Daoy (cell line): ENCODE data around the gene PXDN. TPM values are rescaled to one million over a fixed set of nuclear protein-coding genes. Genes with fewer than 3 reads are reported as not detected.

ENCODE experiments used
- DNase-seq: peaks from one replicate; pipeline ENCODE4 v3.0.0-alpha.2; 2015; ENCODE audit warnings: low read depth
- total RNA-seq: library from RNA; depleted of rRNA; stranded (reverse); fragments of >200 nt; shearing (Covaris generic); gene quantifications from 2 replicates; pipeline ENCODE4 v1.2.3, GENCODE V29; 2014

Gene PXDN
- total RNA-seq, 1 experiment from 2014 or later, result 173 TPM

DNA sequence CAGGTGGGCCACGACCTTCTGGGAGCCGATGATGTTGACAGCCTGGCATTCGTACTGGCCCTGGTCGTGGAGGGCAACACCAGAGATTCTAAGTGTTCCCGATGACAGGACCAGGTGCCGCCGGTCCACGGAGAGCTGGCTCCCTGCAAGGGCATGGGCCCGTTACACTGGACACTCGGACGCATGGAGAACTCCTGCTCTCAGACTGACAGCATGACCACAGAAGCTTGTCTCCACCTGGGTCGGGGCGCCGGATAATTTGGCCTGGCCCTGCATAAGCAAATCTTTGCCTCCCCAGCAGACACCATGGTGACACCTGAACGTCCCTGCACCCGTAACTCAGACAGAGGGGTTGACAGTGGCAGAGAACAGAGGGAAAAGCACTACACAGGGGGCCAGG is 80.7 kb downstream of the PXDN start:
- no peak for DNase-seq

DNA sequence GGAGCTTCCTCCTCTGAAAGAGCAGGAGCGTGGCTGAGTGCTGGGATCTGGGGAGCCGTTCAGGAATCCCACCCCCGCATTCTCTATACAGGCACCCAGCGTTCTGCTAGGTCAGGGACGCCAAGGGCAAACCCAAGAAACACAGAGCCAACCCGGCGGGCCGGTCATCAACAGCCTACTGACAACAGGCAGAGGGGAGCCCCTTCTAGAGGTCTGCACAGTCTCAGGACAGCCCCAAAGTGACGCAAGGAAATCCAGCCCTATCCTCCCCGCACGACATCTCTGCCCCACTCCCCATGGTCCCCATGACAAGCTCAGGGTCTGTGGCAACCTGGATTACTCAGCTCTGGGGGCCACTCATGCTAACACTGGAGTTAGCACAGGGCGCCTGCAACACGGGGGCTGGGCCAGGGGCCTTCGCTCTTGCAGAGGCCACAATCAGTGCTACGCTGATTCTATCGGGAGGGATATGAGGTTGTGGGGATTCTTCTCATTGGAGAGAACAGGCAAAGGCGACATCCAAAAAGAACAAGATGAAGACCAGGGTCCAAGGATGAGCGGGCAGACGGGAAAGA is 81.6 kb downstream of the PXDN start:
- no peak for DNase-seq

DNA sequence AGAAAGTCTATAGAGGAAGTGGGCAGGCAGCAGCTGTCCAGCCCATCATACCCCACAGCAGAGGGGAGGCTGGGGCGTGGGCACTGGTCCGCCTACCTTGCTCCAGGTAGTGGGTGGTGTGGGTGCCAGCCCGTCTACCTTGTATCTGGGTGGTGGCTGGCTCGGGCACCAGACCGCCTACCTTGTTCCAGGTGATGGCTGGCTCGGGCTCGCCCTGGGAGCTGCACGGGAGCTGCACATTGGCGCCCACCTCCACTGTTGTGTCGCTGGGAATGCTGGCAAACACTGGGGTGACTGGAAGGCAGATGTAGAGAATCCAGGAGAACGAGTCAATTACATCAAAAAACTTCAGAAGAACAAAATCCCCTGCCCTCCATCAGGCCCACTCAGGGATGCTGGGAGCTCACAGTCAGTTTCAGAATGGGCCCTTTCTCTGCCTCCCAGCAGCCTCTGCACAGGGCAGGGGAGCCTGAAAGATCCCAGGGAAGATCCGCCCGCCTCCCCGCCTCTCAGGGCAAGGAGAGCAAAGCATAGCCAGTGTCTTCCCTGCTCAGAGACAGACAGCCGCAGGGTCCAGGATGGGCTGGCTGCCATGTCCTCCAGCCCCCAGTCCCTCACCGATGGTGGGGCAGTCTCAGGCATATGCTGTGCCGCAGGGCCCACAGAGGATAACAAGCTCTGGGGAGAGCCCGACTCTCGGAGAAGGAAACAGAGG is 82.3 kb downstream of the PXDN start:
- DNase-seq, result no peak

DNA sequence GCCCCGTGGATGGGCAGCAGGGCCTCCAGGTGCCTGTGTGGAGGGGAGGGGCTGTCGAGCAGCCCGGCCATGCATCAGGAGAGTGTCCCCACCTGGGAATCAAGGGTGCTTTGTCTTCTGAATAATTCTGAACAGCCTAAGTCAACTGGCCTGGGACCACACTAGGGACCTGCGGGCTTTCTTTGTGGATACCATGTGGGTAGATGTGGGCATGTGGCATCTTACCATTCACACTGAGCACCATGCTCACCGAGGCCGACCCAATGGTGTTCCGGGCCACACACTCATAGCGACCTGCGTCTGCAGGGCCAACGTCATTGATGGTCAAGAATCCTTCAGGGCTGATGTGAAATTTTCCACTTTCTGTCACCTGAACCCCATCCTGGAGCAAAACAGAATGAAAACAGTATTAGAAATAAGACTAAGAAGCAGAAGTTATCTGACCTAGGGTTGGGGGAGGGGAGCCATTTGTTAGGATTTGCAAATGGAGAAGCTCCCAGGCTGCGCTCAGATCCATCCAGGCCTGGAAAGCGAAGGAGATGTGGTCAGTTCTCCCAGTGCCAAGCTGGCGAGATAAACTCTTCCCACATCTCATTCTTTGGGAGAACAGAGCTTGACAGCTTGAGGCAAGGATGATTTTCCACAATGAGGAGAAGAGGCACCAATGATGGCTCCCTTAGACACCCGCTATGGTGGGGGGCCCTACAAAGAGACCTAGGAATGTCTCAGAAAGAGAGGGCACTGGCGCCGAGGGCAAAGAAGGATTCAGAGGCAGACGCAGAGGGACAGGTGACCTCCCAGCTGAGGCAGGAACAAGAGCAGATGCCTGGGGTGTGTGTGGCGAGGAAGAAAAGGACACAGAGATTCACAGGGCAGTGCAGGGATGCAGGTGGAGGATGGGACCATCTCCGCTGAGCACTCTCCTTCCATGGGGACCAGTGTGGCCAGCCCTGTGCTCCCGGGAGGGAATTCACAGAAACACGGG is 83.4 kb downstream of the PXDN start:
- DNase-seq, result no peak

DNA sequence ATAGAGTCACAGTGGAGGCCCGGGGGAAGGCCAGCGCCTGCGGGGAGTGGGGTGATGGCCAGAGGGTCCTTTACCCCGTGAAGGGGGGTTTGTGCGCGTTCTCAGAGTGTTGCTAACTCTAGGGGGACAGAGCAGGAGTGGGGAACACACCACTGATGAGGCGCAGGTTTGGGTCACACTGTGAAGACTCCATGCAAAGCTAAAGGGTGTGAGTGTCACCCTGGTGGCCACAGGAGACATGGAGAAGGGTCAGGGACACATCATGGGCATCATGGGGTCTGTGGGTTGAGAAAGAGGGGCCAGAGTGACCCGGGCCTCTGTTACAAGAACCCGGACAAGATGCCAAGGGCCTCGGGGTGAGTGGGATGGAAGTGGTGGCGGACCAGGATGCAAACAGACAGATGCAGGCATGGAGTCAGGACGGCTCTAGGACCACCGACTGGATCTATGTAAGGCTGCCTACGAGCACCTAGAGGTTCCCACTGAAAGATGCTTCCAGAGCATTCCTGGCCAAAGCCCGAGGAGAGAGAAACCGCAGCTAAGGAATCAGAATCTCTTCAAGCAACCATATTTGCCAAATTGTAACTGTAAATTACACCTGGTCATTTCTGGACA is 84.3 kb downstream of the PXDN start:
- no peak for DNase-seq

DNA sequence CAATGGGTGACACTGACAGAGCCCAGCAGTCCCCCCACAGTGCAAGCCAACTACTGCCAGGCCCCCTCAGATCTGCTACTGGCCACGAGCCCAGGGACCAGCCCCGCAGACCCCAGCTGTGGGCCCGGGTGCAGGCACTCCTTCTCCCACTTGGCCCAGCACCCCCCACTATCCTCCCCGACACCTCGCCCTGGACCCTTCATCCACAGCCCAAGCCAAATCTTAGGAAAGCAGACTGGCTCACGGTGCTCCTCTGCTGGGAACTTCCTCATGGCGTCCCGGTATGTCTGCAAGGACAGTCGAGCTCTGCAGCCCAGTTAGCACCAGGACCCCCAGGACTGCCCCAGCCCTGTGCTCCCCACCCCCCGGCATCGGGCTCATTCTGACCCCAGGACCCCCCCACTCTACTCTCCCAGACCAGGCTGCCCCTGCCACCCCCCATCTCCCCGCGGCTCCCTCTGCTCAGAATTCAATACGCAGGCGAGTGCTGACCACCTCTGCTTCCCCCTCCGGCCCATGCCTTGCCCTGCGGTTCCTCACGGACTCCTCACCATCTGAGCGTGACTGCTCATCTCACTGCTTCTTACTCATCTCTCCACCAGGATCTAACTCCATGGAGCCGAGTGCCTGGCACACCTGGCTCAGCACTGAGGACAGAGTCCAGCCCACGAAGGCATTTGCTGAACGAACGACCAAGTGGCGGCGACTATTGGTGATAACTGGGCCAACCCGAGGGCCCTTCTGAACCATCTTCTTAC is 85.7 kb downstream of the PXDN start:
- no peak for DNase-seq

DNA sequence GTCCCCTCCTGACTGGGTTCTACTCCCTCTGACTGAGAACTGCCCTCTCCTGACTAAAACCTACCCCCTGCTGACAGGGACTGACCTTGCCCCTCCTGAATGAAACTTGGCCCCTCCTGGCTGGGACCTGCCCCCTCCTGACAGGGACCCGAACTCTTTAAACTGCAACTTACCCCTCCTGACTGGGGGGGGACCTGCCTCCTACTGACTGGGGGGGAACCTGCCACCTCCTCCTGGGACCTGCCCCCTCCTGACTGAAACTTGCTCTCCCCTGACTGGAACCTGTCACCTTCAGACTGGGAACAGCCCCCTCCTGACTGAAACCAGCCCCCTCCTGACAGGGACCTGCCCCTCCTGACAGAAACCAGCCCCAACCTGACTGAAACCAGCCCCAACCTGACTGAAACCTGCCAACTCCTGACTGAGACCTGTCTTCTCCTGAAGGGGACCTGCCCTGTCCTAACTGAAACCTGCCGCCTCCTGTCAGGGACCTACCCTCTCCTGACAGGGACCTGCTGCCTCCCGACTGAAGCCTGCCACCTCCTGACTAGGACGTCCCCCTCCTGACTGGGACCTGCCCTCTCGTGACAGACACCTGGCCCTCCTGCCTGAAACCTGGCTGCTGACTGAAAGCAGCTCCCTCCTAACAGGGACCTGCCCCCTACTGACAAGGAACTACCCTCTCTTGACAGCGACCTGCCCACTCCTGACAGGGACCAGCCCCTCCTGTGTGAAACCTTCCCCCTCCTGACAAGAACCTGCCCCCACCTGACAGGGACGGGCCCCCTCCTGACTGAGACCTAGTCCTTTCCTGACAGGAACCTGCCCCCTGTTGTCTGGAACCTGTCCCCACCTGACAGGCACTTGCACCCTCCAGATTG is 87.1 kb downstream of the PXDN start:
- DNase-seq, result no peak

DNA sequence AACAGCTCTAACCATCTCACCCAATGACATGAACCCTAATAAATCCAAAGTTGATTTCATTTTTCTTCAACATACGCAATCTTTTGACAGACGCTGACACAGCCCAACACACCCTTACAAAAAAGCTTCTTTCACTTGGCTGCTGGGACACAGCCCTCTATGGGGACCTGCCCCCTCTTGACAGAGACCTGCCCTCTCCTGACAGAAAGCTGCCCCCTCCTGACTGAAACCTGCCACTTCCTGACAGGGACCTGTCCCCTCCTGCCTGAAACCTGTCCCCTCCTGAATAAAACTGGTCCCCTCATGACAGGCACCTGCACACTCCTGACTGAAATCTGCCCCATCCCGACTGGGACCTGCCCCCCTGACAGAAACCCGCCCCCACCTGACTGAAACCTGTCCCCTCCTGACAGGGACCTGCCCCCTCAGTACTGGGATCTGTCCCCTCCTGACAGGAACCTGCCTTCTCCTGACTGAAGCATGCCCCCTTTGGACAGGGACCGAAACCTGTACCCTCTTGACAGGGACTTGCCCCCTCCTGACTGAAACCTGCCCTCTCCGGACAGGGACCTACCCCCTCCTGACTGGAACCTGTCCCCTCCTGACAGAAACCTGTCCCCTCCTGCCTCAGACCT is 87.9 kb downstream of the PXDN start:
- DNase-seq, result peak; percentile 37

DNA sequence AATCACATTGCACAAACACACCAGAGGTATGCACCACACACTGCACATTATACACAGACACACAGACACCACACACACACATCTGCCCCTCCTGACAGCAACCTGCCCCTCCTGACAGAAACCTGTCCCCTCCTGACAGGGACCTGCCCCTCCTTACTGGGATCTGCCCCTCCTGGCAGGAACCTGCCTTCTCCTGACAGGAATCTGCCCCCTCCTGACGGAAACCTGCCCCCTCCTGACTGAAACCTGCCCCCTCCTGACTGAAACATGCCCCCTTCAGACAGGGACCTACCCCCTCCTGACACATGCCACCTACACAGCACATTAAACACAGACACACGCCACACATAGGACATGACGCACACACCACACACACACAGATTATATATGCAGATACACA is 88.9 kb downstream of the PXDN start:
- DNase-seq, result no peak

DNA sequence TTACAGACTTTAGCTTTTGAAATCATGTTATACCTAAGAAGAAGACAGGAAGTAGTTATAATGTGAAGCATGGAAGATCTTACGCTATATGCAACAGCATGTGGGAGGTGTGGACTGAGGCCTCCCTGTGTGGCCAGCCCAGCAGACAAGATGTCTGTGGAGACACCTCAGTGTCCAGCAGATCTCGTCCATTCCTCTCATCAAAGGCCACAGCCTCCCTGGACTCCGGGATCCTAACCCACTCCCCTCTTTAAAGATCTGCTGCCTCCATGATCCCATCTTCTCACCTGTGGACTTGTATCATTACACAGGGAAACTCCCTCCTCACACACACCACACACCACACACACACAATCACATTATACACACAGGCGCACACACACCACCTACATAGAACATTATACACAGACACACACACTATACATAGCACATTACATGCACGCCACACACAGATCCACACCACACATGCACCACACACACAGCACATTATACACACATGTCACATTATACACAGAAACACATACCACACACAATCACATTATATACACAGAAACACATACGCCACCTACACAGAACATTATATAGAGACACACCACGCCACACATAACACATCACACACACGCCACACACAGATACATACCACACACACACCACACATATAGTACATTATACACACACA is 89.5 kb downstream of the PXDN start:
- DNase-seq, result peak; percentile 64

DNA sequence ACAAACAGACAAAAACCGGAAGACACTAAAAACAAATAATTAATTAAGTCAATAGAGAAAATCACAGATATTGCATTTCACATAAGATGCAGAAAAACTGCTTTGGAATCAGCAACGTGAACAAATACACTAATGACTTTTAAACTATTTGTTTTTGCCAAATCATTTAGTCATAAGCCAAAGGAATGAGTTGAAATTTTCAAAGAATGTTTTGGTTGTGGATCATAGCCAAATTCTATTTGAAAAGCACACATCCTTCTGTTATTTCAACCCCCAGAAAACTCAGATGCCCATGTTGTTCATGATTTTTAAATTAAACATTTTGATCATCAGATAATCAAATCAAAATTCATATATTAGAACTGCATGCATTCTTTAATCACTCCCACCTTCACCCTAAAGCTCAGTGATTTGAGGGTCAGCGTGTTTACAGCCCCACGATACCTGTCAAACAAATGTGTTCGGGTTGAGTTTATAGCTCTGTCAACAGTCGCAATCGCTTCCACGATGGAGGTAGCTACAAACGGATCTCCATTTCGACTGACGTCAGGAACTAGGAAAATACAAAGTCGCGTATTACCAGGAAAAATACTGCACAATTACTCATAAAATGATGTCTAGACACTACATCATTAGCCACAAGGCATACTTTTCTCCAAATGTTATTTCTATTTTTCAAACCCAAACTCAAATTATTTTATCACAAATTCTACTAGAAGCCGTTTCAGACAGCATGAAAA is 90.2 kb downstream of the PXDN start:
- peak; percentile 82 for DNase-seq

DNA sequence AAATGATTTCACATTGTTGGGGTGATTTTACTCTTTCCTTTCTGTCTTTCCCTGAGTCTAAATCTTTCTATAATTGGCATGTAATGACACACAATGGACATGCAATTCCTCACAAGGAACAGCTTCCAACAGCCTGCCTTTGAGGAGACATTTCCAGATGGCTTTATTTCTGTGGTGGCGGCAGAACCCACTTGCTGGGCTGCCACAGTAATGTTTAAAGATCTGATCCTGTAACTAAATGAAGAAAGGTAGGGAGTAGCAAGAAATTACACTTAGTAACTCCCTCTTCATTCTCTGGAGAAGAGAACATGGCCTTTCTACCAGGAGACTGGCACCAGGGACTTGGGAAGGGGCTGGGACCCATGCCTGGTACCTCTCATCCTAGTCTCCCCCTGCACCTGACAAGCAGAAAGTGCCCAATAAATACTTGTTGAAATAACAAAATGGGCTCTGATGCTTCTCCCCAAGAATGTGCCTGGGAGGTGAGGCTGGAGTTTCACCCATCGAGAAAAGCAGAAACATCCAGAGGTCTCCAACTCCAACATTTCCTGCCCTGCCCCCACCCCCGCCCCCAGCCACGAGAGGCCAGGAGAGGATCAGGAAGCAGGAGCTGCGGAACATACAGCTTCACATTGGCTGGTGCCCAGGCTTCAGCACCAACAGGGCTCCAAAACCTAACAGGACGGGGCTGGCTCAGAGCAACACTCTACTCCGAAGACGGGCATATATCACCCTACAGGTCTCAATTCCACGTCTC is 92.1 kb downstream of the PXDN start:
- DNase-seq, result peak; percentile 63

DNA sequence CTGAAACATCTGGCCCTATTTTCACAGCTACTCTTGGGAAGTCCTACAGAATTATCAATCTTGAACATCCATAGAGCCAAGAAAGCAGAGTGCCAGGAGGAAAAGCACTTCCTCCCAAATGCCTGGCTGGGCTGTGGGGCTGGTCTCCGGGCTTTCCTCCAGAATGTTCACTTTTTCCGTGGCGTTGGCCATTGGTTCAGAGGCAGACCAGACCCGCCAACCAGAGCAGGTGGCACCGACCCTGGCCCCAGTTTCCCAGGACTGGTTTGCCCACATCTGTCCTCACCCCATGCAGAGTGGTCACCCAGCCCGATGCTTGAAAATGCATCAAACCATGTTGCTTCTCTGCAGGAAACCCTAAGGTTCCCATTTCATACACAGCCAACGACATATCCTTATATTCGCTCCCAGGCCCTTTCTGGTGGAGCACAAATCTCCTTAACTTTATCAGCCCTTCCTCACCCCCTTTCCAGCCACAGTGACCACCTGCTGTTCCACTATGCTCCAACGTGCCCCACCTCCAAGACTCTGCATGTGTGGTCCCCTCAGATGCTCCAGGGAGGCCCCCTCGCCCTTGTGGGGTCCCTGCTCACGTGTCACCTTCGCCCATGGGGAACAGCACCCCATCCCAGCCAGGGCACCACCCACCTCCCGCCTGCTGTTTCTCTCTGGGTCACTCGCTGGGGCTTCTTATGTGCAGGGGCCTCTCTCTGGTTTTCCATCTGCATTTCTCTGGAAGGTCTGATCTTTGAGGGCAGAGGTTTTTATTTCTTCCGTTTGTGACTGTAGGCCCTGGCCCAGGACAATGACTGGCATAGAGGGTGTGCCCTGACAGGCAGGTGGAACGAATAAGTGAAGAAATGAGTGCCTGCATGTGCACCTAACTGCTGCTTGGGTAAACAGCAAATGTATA is 92.9 kb downstream of the PXDN start:
- no peak for DNase-seq

DNA sequence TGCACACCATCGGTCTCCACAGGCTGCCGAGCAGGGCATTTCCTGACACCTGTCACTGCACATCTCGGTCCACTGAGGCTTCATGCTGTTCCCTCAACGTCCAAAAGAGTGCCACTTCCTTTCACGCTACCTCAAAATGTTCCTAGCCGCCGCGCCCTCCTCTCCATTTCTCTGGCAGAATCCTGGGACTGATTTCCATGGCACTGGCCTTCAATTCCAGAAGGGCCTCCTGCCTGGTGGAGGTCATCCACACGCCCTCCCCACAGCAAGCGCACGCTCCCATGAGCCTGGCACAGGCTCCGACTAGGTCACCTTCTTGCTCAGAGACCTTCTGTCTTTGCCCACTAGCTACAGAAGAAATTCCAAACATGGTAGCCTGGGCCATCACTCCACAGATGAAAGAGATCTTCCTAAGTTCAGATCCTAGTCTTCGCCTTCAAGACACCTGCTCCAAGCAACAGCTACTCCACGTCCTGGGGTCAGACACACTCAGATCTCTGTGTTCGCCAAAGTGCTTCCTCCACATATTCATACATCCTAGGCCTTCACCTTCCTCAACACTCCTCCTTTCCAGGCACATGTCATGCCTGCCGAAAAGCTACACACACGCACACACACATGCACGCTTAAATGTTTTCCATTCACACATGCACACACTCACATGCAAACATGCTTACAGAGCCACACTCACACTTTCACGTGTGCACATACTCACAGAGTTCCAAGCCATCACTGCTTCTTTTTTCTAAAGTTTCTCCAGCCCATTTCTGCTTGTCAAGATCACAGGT is 94.0 kb downstream of the PXDN start:
- DNase-seq, result no peak

DNA sequence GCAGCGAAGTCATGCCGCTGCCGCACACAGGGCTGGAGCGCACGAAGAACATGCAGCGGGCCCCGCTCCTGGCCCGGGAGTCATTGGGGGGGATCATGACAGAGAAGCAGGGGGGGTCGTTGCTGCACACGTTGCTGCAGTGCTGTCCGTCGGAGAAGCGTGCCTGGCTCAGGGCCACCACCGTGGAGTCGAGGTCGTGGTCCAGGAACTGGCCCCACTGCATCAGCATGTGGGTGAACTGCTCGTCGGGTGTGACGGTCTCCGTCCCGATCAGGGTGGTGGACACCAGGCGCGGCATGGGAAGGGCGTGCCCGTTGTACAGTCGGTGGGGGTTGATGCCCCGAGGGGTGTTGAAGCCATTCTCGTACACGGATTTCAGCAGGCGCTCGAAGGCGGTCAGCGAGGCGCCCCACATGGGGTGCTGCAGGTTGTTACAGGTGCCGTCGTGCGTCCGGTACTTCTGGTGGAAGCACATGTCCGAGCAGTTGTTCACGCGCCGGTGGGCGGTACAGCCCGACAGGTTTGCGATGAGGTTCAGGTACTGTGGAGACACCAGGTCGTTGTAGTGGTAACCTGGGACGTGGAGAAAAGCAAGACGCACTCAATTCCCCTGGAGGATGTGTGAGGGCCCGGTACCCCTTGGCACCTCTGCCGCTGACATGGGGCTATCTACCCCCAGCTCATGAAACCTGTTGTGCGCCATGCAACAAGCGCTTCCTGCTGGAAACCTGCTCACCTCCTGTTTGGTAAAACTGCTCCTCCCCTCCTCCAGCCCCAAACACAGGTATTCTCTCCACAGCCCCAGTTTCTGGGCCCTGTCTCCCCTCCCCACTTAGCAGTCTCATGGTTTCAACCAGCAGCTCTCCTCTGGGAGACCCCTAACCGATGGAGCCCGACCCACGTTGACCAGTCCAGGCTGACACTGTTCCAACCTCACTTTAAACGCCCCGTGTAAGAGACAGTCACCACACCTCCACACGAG is 94.9 kb downstream of the PXDN start:
- no peak for DNase-seq
